Stomach (tissue), 9 donors: Measurements from ENCODE around the gene PHF1. TPM values are rescaled to one million over a fixed set of nuclear protein-coding genes. Genes with fewer than 3 reads are reported as not detected.

Experiments
- DNase-seq, 2 donors: peaks; one replicate each; pipeline versions ENCODE4 v3.0.0 to v3.0.0-alpha.2; 2013 to 2019
- H3K27ac ChIP-seq, 5 donors: fragments of 200-600 bp in 4 of 5; sonication (generic) in 4 of 5; one replicate each; pipeline ENCODE4 v1.5.1; 2013 to 2019; ENCODE audit warnings: mild to moderate bottlenecking in 1 of 5, moderate library complexity in 1 of 5
- H3K27me3 ChIP-seq, 3 donors: fragments of 200-600 bp; sonication (generic); one replicate each; pipeline ENCODE4 v1.5.1; 2017 to 2019; ENCODE audit warnings: mixed run types in 1 of 3
- H3K36me3 ChIP-seq, 4 donors: fragments of 200-600 bp; sonication (generic); 1 replicate in 3 of 4; 2 replicates in 1 of 4; pipeline ENCODE4 v1.5.1; 2016 to 2019
- H3K4me1 ChIP-seq, 4 donors: fragments of 200-600 bp; sonication (generic); one replicate each; pipeline ENCODE4 v1.5.1; 2016 to 2019
- H3K4me3 ChIP-seq, 4 donors: fragments of 200-600 bp; sonication (generic) in 3 of 4; one replicate each; pipeline ENCODE4 v1.5.1; 2016 to 2019; ENCODE audit warnings: mild to moderate bottlenecking in 1 of 4
- H3K9me3 ChIP-seq, 4 donors: fragments of 200-600 bp; sonication (generic); one replicate each; pipeline ENCODE4 v1.5.1; 2016 to 2019
- EP300 ChIP-seq: sonication (generic); formaldehyde crosslinking; IDR thresholded peaks from one replicate; pipeline ENCODE4 v1.6.1; 2017; ENCODE audit warnings: antibody characterized with exemption
- POLR2A ChIP-seq, 4 donors: fragments of 450-650 bp; IDR thresholded peaks; one replicate each; pipeline ENCODE4 v1.6.1; 2016; ENCODE audit warnings: antibody characterized with exemption in 4 of 4, control low read depth in 2 of 4, mild to moderate bottlenecking in 1 of 4, moderate library complexity in 1 of 4
- POLR2AphosphoS5 ChIP-seq, 3 donors: sonication (generic); formaldehyde crosslinking; IDR thresholded peaks; one replicate each; pipeline ENCODE4 v1.6.1; 2016; ENCODE audit warnings: antibody characterized with exemption in 3 of 3
- WGBS, 5 donors: extraction: QIAGEN DNeasy Blood & Tissue Kit in 3 of 5; methylation state at CpG; one replicate each; pipeline versions ENCODE4 v1.1.5 to v1.1.7; 2013 to 2018; 5-methylcytosine and 5-hydroxymethylcytosine counted together
- intact Hi-C: fragments of 100-400 bp; cut with DNase I; formaldehyde crosslinking; loops from one replicate; pipeline ENCODE4 v1.15.1; 2023; ENCODE audit warnings: low total_unique reads
- polyA plus RNA-seq, 3 donors: library from polyadenylated mRNA; stranded (reverse); fragments of 200-250 nt; gene quantifications; one replicate each; pipeline ENCODE4 v1.2.3, GENCODE V29; 2013
- total RNA-seq, 5 donors: library from RNA; depleted of rRNA; stranded (reverse); fragments of >200 nt; gene quantifications; one replicate each; pipeline versions ENCODE4 v1.1.0 to v1.2.3, GENCODE V29; 2014 to 2016
- TF ChIP-seq, protein P1 (sequence below), 7 experiments: fragments of 450-650 bp in 4 of 7; fragments of 200-600 bp in 3 of 7; sonication (generic) in 3 of 7; IDR thresholded peaks; one replicate each; pipeline ENCODE4 v1.5.1; 2016 to 2019; ENCODE audit warnings: antibody characterized with exemption in 7 of 7, control low read depth in 2 of 7, mild to moderate bottlenecking in 1 of 7
- donor health status: healthy with polysubstance abuse.
- donor health status: Bipolar disorder and iron deficiency.
- donor health status: healthy.

PHF1 gene
- total and polyA plus RNA-seq, 8 donors = 22.0 to 125 (median 69.4) TPM

DNA sequence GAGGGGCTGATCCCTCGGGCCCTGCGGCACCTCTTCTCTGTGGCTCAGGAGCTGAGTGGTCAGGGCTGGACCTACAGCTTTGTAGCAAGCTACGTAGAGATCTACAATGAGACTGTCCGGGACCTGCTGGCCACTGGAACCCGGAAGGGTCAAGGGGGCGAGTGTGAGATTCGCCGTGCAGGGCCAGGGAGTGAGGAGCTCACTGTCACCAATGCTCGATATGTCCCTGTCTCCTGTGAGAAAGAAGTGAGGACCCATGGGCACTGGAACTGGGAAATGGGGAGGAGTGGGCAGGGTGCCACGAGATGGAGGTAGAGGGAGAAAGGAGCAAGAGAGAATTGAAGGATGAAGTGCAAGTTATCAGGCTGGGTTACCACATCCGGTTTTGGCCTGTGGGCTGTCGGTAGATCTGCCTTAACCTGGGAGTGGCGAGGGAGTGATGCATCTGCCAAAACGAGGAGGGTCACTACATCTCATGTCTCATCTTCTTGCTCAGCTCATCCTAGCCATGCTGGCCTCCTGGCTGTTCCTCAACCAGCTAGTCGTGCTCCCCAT is 5.4 kb upstream of the PHF1 start:
- Histone ChIP-seq H3K4me3 (no peak overlapping the region), H3K27ac (no peak overlapping the region), H3K9me3 (no peaks in the 10 kb centered on the region), H3K36me3 (peaks cover 0 to 24% (median 0%) of the 10 kb centered on the region in 4 donors), H3K4me1 (peaks cover 0 to 10% (median 6%) of the 10 kb centered on the region in 4 donors), H3K27me3 (no peaks in the 10 kb centered on the region)
- TF ChIP-seq POLR2A (IDR thresholded peaks at IDR 0.05) (no peak), POLR2AphosphoS5 (IDR thresholded peaks at IDR 0.05) (no peak), EP300 (no peak)
- TF ChIP-seq, protein P1, sequence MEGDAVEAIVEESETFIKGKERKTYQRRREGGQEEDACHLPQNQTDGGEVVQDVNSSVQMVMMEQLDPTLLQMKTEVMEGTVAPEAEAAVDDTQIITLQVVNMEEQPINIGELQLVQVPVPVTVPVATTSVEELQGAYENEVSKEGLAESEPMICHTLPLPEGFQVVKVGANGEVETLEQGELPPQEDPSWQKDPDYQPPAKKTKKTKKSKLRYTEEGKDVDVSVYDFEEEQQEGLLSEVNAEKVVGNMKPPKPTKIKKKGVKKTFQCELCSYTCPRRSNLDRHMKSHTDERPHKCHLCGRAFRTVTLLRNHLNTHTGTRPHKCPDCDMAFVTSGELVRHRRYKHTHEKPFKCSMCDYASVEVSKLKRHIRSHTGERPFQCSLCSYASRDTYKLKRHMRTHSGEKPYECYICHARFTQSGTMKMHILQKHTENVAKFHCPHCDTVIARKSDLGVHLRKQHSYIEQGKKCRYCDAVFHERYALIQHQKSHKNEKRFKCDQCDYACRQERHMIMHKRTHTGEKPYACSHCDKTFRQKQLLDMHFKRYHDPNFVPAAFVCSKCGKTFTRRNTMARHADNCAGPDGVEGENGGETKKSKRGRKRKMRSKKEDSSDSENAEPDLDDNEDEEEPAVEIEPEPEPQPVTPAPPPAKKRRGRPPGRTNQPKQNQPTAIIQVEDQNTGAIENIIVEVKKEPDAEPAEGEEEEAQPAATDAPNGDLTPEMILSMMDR (IDR thresholded peaks at IDR 0.05) = no peak
- intact Hi-C loops = no loop called here
- no peak for DNase-seq
- 88 to 95% (median 93%) methylated on average over 13 to 15 of the region's 15 CpGs for WGBS, 5 donors

DNA sequence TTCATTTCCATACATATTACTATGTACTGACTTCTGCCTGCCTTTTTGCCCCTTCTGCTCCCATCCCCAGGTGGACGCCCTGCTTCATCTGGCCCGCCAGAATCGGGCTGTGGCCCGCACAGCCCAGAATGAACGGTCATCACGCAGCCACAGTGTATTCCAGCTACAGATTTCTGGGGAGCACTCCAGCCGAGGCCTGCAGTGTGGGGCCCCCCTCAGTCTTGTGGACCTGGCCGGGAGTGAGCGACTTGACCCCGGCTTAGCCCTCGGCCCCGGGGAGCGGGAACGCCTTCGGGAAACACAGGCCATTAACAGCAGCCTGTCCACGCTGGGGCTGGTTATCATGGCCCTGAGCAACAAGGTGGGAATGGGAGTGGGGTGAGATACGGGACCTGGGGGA is 4.7 kb upstream of the PHF1 start:
- Histone ChIP-seq H3K27me3 (no peaks in the 10 kb centered on the region), H3K27ac (no peak overlapping the region), H3K4me1 (peaks cover 0 to 10% (median 7%) of the 10 kb centered on the region in 4 donors), H3K36me3 (peaks cover 0 to 24% (median 0%) of the 10 kb centered on the region in 4 donors), H3K4me3 (no peak overlapping the region), H3K9me3 (no peaks in the 10 kb centered on the region)
- intact Hi-C loops = no loop called here
- no peak for TF ChIP-seq POLR2A (IDR thresholded peaks at IDR 0.05)
- TF ChIP-seq EP300 = no peak
- TF ChIP-seq POLR2AphosphoS5 (IDR thresholded peaks at IDR 0.05) = no peak
- TF ChIP-seq, protein P1 (IDR thresholded peaks at IDR 0.05) = no peak
- DNase-seq = no peak
- 94 to 98% (median 95%) methylated on average over 11 to 17 of the region's 17 CpGs for whole genome bisulfite sequencing, 5 donors

DNA sequence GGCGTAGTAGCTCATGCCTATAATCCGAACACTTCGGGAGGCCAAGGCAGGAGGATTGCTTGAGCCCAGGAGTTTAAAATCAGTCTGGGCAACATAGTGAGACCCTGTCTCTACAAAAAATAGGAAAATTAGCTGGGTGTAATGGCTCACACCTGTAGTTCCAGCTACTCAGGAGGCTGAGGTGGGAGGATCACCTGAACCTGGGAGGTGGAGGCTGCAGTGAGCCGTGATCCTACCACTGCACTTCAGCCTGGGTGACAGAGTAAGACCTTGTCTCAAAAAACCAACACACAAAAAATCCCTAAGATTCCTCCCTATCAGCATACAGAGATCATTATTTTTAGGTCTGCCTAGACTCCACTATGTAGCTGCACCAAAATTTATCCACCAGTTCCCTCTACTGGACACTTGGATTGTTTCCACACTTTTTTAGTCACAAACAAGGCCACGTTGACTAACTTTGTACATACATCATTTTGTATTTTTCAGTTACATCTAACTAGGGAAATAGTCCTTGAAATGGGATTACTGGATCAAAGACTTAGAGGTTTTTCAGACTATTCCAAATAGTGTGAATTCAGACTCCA is 3.6 kb upstream of the PHF1 start:
- WGBS, 5 donors = 80 to 86% (median 83%) methylated on average over 5 of the region's 5 CpGs
- peaks cover 0 to 25% (median under 1%) of the 10 kb centered on the region in 4 donors for H3K36me3 ChIP-seq
- H3K9me3 ChIP-seq = no peaks in the 10 kb centered on the region
- peak in 1 of 2 donors; percentile 62 for DNase-seq
- H3K4me1 ChIP-seq = peaks cover 8 to 19% (median 17%) of the 10 kb centered on the region in 4 donors
- TF ChIP-seq POLR2A (IDR thresholded peaks at IDR 0.05) = no peak
- no peak for TF ChIP-seq POLR2AphosphoS5 (IDR thresholded peaks at IDR 0.05)
- TF ChIP-seq, protein P1 (IDR thresholded peaks at IDR 0.05) = no peak
- TF ChIP-seq EP300 = no peak
- intact Hi-C loops = no loop called here
- no peaks in the 10 kb centered on the region for H3K27me3 ChIP-seq
- no peak overlapping the region for H3K4me3 ChIP-seq
- no peak overlapping the region for H3K27ac ChIP-seq

DNA sequence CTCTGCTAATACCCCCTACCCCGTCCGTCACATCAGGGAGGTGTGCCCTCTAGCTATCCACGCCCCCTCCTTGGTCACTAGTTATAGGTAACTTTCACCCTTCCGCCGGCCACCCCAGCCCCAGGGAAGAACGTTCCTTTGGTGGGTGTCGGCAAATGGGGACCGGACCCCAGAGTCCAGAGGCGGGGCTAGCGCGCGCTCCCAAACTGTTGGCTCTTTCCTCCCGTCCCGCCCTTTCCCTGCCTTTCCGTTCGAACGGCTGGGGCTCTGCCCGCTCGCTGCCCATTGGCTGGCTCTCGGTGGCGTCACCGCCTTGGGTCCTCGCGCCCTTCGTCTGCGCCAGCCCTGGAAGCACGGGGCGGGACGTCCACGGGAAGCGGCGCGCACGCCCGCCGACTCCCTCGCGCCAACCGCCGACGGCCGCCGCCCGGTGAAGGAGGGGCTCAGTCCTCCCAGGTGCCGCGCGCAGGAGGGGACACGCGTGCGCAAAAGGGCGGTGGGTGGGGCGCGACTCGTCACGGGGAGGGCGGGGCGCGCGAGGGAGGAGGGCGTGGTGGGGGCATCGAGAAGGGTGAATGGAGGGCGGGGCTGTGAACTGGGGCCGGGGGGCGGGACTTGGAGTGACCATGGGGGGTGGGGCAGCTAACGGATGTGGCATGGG is 634 bp upstream of the PHF1 start:
- intact Hi-C loops = no loop called here
- H3K4me1 ChIP-seq = peaks cover 12 to 49% (median 38%) of the 10 kb centered on the region in 4 donors
- peak; percentile 98 to 100 for DNase-seq
- peak overlapping the region; percentile 95 to 99 (median 99) for H3K27ac ChIP-seq
- H3K4me3 ChIP-seq = peak overlapping the region; percentile 94 to 100 (median 98)
- TF ChIP-seq POLR2AphosphoS5 (IDR thresholded peaks at IDR 0.05) (peak; percentile 76 to 95 (median 94)), POLR2A (IDR thresholded peaks at IDR 0.05) (peak in 1 of 4 donors; percentile 55)
- TF ChIP-seq, protein P1 (IDR thresholded peaks at IDR 0.05) = no peak
- H3K9me3 ChIP-seq = no peaks in the 10 kb centered on the region
- 0 to 1% (median 1%) methylated on average over 21 to 63 of the region's 65 CpGs for WGBS, 5 donors
- no peaks in the 10 kb centered on the region for H3K27me3 ChIP-seq
- peaks cover 22 to 36% (median 30%) of the 10 kb centered on the region in 4 donors for H3K36me3 ChIP-seq
